HG03095 (cell line): ENCODE measurements around the gene DNAAF1.

ENCODE experiments used
- ATAC-seq: cut with Tn5 transposase; IDR thresholded peaks from one replicate; pipeline ENCODE4 v1.9.1; 2021; ENCODE audit warnings: moderate library complexity; ENCODE audit not compliant: unreplicated experiment

DNAAF1 gene

DNA sequence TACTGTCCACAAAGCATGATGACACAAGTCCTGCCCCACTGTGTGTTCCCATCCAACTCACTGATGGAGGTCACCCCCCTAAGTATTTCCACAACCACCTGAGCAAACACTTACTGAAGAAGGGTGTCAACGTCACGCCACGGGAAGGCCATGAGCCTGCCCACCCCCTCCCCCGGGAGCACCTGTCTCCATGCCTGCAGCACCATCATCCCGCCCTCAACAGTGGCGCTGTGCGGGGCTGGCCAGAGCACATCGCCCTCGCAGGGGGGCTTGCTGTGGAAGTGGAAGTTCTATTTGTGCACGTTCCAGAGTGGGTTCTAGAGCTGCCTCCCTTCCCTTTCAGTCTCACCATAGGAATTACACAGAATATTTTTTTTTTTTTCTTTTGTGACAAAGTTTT lies 24.1 kb upstream of the DNAAF1 start:
- ATAC-seq, result no peak

DNA sequence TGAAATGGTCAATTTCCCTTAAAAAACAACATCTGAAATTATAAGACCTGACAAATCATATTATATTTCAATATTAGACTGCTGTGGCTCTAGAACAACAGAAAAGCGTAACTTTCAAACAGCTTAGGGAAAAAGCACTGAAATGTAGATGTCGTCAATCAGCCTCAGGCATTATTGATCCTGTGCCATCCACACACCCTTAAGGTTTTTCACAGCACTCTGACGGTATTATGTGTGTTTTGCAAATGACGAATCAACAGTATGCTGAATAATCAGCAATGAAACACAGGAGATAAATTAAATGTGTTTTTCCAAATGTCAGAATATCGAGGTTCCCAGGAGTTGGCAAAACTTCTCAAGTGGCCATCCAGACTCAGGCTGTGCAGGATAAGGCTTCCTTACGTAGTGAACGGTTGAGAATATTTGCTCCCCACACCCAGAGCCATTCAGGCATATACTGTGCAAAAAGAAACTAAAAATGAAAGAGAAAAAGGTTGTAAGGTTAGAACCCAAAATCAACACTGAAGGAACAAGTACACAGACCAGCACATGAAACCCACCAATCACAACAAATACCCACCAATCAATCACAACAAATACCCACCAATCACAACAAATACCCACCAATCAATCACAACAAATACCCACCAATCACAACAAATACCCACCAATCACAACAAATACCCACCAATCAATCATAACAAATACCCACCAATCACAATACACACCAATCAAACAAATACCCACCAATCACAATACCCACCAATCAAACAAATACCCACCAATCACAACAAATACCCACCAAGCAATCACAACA lies 20.6 kb upstream of the DNAAF1 start:
- no peak for ATAC-seq

DNA sequence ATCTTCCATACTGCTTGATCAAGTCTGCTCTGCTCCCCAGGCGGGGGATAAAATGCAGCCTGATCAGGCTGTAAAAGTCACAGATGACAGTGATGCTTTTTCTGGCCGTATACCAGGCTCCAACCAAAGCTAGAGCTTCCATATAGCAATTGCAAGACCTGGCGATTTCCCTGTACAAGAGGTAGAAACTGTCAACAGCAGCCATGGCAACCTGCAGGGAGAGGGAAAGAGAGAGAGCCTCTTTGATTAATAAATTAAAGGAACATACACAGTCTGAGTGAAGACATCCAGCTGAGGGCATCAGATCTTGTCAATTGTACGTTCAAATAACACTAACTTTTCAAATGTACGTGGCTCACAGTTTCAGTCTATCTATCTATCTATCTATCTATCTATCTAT lies 14.0 kb upstream of the DNAAF1 start:
- ATAC-seq, result no peak

DNA sequence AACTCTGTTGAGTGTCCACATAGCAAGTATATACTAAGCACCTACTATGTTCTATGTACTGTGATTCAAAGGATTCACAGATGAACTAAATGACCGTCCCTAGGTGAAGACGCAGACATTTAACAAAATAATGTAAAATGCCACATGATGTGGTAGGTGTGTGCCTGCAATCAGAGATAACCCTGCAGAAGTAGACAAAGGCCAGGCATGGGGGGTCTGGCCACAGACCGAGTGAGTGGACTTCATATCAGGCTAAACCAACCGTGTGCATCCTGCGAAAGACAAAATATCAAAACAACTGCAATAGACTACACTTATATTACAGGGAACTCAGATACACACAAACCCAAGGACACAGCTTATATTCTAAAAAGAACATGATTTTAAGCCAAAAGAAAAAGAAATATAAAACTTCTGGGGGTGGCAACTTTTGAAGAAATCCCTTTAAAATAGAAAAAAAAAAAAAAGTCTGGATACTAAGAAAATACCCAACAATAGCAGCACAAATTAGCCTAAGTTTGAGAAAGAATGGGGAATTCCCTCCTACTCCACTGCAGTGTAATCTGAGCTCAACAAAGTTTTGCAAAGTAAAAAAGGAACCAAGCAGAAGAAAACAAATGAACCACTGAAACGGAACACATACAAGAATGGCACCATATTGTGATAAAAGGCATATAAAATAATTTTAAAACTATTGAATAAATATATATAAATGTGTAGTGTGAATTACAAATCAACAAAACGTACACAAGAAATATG lies 12.4 kb upstream of the DNAAF1 start:
- ATAC-seq, result no peak

DNA sequence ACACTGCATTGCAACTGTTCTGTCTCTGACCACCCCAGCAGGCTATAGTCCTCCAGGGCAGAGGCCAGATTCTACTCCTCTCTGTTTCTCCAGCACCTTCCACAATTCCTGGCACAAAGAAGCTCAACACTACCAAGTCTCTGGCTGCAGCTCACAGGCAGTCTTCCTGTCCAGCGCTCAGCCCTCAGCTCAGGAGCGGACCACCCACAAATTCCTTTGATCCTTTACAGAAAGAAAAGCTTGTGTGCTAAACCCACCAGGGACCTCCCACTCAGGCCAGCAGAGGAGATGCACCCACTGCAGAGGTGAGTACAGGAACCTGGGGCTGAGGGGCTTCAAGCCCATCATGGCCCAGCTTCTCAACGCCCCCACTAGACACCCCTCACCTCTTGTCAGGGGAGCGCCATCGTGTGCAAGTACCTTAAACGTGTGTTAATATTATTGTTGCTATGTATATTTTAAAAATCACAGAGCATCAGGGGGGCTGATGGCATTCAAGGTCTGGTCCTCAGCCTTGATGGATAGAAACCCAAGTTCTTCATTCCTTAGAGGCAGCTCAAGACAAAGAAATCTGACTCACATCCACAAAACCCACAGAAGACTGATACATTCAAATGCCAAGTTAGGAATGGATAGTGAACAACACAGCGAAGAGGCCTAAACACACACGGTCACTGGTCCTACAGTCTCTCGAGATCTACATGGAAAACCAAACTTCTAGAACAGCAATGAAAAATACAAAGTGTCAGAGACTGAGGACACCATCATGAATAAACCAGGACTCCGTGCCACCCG lies 8.6 kb upstream of the DNAAF1 start:
- ATAC-seq, result no peak

DNA sequence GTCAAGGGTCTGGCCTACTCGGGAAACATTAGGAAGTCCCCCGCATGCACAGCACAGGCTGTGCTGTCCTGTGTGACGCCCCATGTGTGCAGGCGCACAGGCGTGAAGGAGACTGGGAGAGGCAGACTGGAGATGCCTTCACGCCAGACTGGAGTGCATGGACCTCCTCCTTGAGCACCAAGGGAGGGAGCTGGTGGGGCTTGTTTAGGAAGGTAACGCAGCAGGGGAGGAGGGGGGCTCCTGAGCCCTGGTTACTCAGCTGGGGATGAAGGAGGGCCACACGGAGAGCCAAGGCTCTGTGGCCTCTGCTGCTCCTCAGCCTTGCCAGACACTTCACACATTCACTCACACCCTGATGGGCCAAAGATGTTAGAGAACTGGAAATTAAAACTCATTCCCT lies 7.8 kb upstream of the DNAAF1 start:
- ATAC-seq, result no peak

DNA sequence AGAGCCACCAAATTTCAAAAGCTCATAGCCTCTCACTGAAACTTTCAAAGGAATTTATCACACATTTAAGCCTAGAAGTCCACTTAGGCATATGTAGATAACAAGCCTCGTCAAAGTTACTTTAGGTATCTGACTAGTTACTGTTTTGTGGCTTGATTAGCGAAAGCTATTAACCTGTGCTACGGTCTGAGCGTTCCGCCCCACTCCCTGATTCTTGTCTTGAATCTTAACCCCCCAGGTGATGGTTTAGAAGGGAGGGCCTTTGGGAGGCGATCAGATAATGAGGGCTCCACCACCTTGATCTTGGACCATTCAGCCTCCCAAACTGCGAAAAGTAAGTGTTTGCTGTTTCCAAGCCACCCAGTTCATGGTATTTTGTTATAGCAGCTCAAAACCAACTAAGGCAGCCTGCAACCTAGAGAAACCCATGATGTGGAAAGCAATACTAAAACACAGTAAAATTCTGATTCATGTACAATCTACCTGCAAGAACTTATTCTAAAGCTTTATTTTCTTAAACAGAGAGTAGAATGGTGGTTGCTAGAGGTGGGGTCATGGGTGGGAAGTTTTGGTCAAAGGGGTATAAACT lies 7.2 kb upstream of the DNAAF1 start:
- ATAC-seq, result no peak

DNA sequence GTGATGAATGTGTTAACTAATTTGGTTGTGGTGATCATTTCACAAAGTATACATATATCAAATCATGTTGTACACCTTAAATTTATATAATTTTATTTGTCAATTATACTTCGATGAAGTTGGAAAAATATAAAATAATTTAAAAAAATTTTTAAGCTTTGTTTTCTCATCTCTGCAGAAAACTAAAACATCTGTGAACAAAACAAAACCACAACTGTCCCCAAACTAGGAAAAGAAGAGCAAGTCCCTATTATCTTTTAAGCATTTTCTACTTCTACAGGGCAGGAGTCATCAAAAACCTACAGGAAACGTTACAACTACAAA lies 6.6 kb upstream of the DNAAF1 start:
- no peak for ATAC-seq

DNA sequence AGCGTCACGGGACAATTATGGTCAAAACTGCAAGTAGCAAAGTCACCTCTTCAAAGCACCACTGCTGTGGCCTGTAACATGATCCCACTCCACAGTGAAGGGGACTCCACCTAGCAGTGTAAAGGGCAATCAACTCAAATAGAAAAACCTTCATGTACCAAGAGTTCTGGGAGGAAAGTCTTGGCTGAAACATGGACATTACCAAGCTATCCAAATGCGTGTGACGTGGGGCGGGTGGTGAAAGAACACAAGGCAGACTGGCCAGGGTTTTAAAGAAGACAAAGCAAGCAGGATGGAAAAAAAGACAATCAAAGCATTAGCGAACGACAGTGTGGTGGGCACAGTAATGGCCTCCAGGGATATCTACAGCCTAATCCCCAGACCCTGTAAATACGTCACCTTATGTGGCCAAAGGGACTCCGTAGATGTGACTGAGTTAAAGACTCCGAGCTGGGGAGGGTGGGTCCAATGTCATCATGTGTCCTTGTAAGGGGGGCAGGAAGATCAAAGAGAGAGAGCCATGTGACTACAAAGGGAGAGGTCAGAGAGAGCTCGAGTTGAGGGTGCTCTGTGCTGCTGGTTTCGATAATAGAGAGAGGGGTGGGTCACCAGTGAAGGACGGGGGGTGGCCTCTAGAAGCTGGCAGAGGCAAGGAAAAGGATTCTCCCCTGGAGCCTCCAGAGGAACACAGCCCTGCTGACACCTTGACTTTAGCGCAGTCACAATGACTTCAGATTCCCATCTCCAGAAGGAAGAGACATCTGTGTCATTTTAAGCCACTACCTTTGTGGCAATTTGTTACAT lies 6.1 kb upstream of the DNAAF1 start:
- peak; percentile 76 for ATAC-seq

DNA sequence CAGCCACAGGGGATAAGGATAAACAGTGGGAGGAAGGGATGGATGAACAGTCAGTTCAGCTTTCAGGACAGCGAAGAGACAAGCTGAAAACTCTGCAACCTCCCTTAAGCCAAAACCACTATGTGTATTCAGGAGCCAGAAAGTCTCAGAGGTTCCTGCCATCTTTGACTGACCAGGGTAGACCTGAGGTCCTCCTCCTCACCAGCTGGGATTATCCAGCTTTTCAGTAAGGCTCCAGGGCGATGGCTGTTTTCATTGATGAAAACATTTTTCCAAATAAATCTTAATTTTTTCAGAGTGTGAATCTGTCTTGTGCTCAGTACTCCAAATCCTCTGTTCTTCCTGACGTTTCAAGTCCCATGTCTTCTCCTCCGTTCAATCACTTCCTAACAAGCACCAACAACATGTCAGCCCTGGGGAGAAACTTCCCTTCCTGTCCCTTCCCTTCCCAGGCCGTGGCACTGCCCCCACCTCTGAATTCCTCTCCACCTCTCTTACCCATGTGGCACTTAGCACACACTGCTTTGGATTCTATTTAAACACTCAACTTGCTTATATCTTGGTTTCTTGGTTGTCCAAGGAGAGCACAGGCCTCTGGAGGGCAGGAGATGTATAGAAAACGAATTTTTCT lies 5.4 kb upstream of the DNAAF1 start:
- ATAC-seq, result no peak

DNA sequence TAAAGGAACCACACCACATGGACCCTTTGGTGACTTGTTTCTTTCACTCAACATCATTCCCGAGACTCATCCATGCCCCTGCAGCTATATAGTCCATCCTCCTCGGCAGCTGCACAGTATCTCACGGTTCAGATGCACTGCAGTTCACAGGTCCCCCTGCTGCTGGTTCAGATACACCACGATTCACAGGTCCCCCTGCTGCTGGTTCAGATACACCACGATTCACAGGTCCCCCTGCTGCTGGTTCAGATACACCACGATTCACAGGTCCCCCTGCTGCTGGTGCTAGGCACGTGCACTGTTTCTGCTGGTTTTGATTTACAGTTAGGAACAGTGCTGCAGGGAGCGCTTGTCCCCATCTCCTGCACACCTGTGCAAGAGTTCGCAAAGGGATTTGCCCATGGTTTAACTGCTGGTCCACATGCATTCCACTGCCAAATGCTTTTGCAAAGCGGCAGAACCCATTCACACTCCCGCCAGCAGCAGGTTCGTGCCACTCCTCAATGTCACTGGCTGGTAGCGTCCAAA lies 3.9 kb upstream of the DNAAF1 start:
- no peak for ATAC-seq

DNA sequence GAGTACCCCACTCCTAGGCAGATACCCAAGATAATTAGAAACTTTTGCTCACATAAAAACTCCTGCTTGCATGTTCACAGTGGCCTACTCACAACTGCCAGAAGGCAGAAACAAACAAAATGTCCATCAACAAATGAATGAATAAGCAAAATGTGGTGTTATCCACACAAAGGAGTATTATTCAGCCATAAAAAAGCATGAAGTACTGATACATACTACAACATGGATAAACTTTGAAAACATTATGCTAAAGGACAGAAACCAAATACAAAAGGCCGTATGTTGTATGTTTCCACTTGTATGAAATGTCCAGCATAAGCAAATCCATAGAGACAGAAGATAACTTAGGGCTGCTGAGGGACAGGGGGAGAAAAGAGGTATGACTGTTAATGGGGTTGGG lies 2.0 kb upstream of the DNAAF1 start:
- ATAC-seq, result no peak

DNA sequence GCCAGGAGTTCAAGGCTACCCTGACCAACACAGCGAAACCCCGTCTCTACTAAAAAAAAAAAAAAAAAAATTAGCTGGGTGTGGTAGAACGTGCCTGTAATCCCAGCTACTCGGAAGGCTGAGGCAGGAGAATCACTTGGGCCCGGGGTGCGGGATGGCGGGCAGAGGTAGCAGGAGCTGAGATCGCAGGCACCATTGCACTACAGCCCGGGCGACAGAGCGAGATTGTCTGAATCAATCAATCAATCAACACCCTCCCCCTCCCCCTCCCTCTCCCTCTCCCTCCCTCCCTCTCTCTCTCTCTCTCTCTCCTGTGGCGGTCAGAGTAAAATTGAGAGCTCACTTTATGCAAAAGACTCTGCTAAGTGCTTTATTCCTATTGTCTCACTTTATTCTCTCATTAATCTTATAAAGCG lies 1.3 kb upstream of the DNAAF1 start:
- ATAC-seq, result no peak

DNA sequence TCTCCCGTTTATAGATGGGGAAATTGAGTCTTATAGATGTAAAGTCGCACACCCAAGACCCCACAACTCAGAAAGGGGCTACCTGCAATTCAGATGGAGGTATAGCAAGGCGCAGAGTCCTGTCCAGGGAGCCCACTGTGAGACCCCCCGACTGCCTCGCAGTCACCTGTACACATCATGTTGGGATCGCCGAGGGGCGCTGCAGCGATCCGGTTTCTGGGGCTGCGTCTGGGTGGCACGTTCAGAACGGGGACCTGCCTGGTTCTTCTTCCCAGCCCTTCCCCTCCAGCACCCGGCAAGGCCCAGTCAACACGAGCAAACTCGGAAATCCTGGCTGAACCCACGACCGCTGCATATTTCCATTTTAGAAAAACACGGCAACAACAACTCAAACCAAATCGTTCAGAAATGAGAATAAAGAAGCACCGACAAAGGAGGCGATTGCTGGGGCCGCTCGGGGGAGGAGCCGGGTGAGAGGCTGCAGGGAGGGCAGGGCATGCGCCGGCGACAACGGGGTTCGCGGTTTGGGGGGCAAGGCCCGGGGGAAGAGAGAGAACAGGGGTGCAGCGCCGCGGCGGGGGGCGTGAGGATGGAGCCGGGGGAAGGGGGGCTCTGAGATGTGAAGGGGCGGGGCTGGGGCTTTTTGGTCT lies 774 bp upstream of the DNAAF1 start:
- no peak for ATAC-seq

DNA sequence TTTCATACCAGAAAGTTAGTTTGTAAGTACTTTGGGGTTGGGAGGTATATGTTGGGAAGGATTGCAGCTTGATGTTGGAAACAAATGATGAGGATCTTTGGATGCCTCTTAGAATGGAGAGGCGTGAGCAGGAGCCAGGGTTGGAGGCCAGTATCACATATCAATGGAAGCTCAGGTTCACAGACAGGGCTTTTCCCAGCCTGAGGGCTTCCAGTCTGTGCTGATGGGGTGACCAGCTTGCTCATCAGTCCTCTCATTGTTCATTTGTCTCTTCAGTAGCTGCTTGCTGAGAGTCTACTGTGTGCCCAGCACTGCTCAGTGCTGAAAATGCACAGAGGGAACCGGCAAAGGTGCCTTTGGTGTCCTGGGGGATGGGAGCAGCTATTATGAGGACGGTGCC lies 5.8 kb downstream of the DNAAF1 start:
- ATAC-seq, result no peak

DNA sequence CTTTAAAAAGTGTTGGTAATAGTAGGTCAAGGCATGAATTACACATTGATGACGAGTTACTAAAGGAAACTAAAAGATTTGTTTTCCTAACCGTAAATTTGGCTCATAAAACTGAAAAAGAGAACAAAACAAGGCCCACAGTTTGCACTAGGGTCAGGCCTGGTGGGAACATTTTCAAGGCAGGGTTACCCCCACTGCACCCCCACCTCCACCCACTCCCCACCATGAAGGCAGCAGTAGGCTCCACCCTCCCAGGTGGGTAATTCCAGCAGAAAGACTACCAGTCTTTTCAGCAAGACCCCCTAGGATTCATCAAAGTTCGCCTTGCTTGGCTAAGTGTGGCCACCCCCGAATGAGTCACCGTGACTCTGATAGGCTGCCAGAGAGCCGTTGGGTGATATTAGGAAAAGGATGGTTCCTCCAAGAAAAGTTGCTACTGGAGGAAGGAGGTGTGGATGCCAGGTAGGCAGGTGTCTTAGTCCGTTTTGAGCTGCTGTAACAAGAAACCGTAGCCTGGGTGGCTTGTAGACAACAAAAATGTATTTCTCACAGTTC lies 8.6 kb downstream of the DNAAF1 start:
- no peak for ATAC-seq

DNA sequence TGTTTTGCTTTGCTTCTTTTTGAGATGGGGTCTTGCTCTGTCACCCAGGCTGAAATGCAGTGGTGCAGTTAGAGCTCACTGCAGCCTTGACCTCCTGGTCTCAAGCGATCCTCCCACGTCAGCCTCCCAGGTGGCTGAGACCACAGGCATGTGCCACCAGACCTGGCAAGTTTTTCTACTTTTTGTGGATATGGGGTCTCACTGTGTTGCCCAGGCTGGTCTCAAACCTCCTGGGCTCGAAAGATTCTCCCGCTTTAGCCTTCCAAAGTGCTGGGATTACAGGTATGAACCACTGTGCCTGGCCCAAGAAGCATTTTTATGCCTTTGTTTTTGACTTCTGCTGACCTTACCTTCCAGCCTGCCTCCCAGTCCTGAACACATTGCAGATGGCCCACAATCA lies 10.1 kb downstream of the DNAAF1 start:
- no peak for ATAC-seq

DNA sequence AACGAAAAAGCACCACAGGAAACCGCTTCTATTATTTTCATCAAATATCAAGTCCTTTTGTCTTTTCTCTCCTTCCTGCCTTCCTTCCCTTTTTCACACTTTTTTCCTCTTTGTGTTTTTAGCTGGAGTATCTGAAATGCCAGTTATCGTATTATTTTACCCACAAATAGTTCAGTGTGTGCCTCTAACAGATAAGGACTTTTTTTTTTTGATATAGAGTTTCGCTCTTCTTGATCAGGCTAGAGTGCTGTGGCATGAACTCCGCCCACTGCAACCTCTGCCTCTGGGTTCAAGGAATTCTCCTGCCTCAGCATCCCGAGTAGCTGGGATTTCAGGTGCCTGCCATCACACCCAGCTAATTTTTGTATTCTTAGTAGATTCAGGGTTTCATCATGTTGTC lies 10.7 kb downstream of the DNAAF1 start:
- ATAC-seq, result no peak

DNA sequence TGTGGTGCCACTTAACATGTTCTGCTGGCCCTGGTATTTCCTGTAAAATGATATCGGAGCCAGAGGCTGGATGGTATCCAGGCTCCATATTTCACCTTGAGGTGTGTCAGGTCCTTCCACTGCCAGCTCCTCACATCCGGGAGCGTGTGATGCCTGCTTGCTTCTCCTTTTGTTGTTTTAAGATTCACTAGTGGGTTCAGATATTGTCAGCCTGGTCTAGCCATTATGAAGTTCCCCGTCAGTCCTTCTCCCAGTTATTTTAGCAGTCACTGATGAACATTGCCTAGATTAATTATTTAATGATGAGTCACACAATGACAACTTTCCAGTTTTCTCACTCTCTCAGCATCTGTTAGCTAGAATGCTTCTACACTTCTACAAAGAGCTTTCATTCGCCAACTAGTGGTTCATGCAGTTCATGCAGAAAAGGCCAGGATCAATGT lies 11.3 kb downstream of the DNAAF1 start:
- no peak for ATAC-seq
